Urothelium cell line (cell line): ENCODE measurements around the gene SYT7.
A peak's percentile ranks its signal among the peaks of the same experiment; 100 is the strongest.
"Not testable (repeated sequence)": the region's sequence is repeated elsewhere in the genome, so short reads cannot be mapped to it uniquely, and the experiment has no call there.

Source experiments
- DNase-seq: peaks from one replicate; pipeline ENCODE4 v3.0.0; 2011; ENCODE audit warnings: low spot score, mixed read lengths
- FAIRE-seq: peaks from 2 replicates; lab custom pipeline; 2011; peaks lifted over from hg19 to GRCh38; lab: Jason Lieb, UNC

Gene SYT7

GRCh38 chr11:61482513-61482912 lies 98.4 kb downstream of the SYT7 start:
- FAIRE-seq, result no peak
- DNase-seq, result peak; percentile 47

GRCh38 chr11:61481806-61482205 lies 99.1 kb downstream of the SYT7 start:
- FAIRE-seq, result no peak

GRCh38 chr11:61480994-61481335 lies 99.9 kb downstream of the SYT7 start:
- FAIRE-seq, result no peak
- DNase-seq, result peak; percentile 50

More at GRCh38 chr11:61481806-61482205, 99.1 kb downstream of the SYT7 start:
- DNase-seq, result no peak

GRCh38 chr11:61480261-61480993 lies 100.4 kb downstream of the SYT7 start:
- no peak for FAIRE-seq
- no peak for DNase-seq

GRCh38 chr11:61479360-61480058 lies 101.4 kb downstream of the SYT7 start:
- FAIRE-seq, DNase-seq: not testable (repeated sequence)

- peak; percentile 70 for DNase-seq
- FAIRE-seq, result no peak
Observed at GRCh38 chr11:61477727-61478148, 103.1 kb downstream of the SYT7 start.

- DNase-seq (no peak), FAIRE-seq (no peak)
Observed at GRCh38 chr11:61477126-61477525, 103.8 kb downstream of the SYT7 start.

- DNase-seq (no peak), FAIRE-seq (no peak)
Observed at GRCh38 chr11:61476371-61476770, 104.5 kb downstream of the SYT7 start.

- FAIRE-seq (no peak), DNase-seq (no peak)
Observed at GRCh38 chr11:61475433-61475832, 105.4 kb downstream of the SYT7 start.

GRCh38 chr11:61474013-61474643 lies 106.7 kb downstream of the SYT7 start:
- FAIRE-seq (no peak), DNase-seq (no peak)

GRCh38 chr11:61473370-61474012 lies 107.4 kb downstream of the SYT7 start:
- no peak for DNase-seq
- FAIRE-seq, result no peak

- DNase-seq (no peak), FAIRE-seq (no peak)
Observed at GRCh38 chr11:61472868-61473267, 108.0 kb downstream of the SYT7 start.

- no peak for FAIRE-seq
- DNase-seq, result no peak
Observed at GRCh38 chr11:61472282-61472681, 108.6 kb downstream of the SYT7 start.

- FAIRE-seq (no peak), DNase-seq (no peak)
Observed at GRCh38 chr11:61468002-61468401, 112.9 kb downstream of the SYT7 start.

- DNase-seq, FAIRE-seq: not testable (repeated sequence)
Observed at GRCh38 chr11:61467602-61468001, 113.3 kb downstream of the SYT7 start.
